Upper lobe of left lung (tissue), 4 donors: Measurements from ENCODE around the gene LRP1.

ENCODE experiments used
- CTCF ChIP-seq, 6 experiments: fragments of 450-650 bp in 4 of 6; fragments of 200-600 bp in 2 of 6; sonication (generic) in 2 of 6; IDR thresholded peaks; one replicate each; pipeline ENCODE4 v1.5.1; 2016 to 2019; ENCODE audit warnings: antibody characterized with exemption in 6 of 6
- POLR2A ChIP-seq, 4 donors: fragments of 450-650 bp; IDR thresholded peaks; one replicate each; pipeline ENCODE4 v1.5.1; 2016 to 2017; ENCODE audit warnings: antibody characterized with exemption in 4 of 4, mild to moderate bottlenecking in 2 of 4

GRCh38 chr12:57164454-57164853, 36.2 kb downstream of the LRP1 start:
- TF ChIP-seq CTCF (IDR thresholded peaks at IDR 0.05) (no peak), POLR2A (IDR thresholded peaks at IDR 0.05) (no peak)
